BLaER1 (cell line): ENCODE results near the gene UXS1.

Source experiments
- H3K27ac ChIP-seq: shearing (Covaris generic); formaldehyde crosslinking; 2 replicates; pipeline ENCODE4 v1.8.1; 2022
- H3K27me3 ChIP-seq: shearing (Covaris generic); formaldehyde crosslinking; 2 replicates; pipeline ENCODE4 v1.8.1; 2022
- H3K36me3 ChIP-seq: shearing (Covaris generic); formaldehyde crosslinking; 2 replicates; pipeline ENCODE4 v1.8.1; 2022
- H3K4me1 ChIP-seq: shearing (Covaris generic); formaldehyde crosslinking; 2 replicates; pipeline ENCODE4 v1.8.1; 2022
- H3K4me2 ChIP-seq: shearing (Covaris generic); formaldehyde crosslinking; 2 replicates; pipeline ENCODE4 v1.8.1; 2022
- H3K4me3 ChIP-seq: shearing (Covaris generic); formaldehyde crosslinking; 2 replicates; pipeline ENCODE4 v1.8.1; 2022
- H3K9ac ChIP-seq: shearing (Covaris generic); formaldehyde crosslinking; 2 replicates; pipeline ENCODE4 v1.8.1; 2022
- H3K9me3 ChIP-seq: shearing (Covaris generic); formaldehyde crosslinking; 2 replicates; pipeline ENCODE4 v1.8.1; 2022
- H4K20me1 ChIP-seq: shearing (Covaris generic); formaldehyde crosslinking; 2 replicates; pipeline ENCODE4 v1.8.1; 2022
- Cebpa-rat ChIP-seq: shearing (Covaris generic); IDR thresholded peaks from 2 replicates; pipeline ENCODE4 v1.8.1; 2022

Gene UXS1

GRCh38 chr2:106059416-106060065 is 134.6 kb downstream of the UXS1 start:
- Histone ChIP-seq H3K36me3 (no peaks in the 10 kb centered on the region), H3K4me1 (peaks cover 11% of the 10 kb centered on the region; the same call in 1 of the 2 replicates), H3K4me2 (no peak overlapping the region), H4K20me1 (no peaks in the 10 kb centered on the region), H3K9me3 (no peaks in the 10 kb centered on the region), H3K9ac (no peak overlapping the region), H3K27ac (no peak overlapping the region), H3K4me3 (no peak overlapping the region), H3K27me3 (no peaks in the 10 kb centered on the region)
- TF ChIP-seq Cebpa-rat: no peak

GRCh38 chr2:106058469-106059137 is 135.5 kb downstream of the UXS1 start:
- Histone ChIP-seq H3K36me3 (no peaks in the 10 kb centered on the region), H4K20me1 (no peaks in the 10 kb centered on the region), H3K4me3 (no peak overlapping the region), H3K27me3 (no peaks in the 10 kb centered on the region), H3K4me1 (peaks cover 16% of the 10 kb centered on the region), H3K27ac (no peak overlapping the region), H3K9me3 (no peaks in the 10 kb centered on the region), H3K9ac (no peak overlapping the region), H3K4me2 (no peak overlapping the region)
- TF ChIP-seq Cebpa-rat: no peak

DNA sequence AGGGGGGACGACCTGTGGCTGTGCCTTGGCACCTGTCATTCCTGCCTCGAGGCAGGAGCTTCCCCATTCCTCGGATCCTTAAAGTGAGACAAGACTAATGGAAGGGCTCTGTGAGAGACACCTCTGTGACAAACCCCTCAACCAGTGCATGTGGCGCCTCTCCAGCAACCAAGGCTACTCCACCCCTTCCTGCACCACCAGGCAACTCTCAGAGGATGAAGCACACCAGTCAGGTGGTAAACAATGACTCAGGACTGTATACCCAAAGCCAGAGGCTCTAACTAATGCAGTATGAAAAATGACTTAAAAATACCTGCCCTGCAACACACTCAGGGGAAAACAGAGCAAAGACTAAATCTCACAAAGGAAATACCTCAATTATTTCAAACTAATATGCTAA is 136.9 kb downstream of the UXS1 start:
- Histone ChIP-seq H3K4me2 (no peak overlapping the region), H3K9ac (no peak overlapping the region), H3K4me1 (peaks cover 27% of the 10 kb centered on the region), H4K20me1 (no peaks in the 10 kb centered on the region), H3K36me3 (no peaks in the 10 kb centered on the region), H3K27me3 (no peaks in the 10 kb centered on the region), H3K27ac (no peak overlapping the region), H3K4me3 (no peak overlapping the region), H3K9me3 (no peaks in the 10 kb centered on the region)
- TF ChIP-seq Cebpa-rat: no peak

DNA sequence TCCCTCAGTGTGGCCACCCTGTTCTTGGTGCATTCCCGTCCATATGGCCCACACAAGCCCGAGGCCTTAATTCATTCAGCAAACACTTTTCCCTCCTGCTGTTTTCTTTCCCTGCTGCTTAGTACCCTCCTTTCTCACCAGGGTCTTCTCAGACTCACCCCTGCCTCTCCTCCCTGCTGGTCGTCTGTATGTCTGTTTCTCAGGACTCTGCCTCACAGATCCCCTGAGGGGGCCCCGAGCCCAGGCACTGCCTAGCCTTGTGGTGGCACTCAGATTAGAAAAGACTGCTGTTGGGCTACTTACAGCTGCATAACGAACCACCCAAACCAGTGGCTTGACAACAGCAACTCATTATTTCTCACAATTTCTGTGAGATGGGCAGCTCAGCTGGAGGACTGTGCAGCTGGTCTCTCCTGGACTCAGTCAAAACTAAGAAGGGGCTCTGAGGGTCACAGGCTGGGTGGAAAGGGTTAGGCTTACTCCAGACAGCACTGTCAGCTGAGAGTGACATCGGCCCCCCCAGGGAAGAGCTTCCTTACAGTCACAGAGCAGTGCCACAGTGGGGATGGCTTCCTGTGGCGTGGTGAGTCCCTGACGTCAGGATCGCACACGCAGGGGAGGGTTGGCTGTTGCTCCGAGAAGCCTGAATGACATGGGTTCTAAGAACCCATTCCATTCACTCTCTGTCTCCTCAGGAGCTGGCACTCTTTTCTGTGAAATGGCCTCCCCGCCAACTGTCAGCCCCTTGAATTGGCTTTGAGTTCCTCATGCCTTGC is 139.0 kb downstream of the UXS1 start:
- H3K4me3 ChIP-seq: no peak overlapping the region
- H3K9ac ChIP-seq: no peak overlapping the region
- TF ChIP-seq Cebpa-rat: no peak
- H4K20me1 ChIP-seq: no peaks in the 10 kb centered on the region
- H3K36me3 ChIP-seq: no peaks in the 10 kb centered on the region
- H3K4me2 ChIP-seq: peak overlapping the region; percentile 36; the same call in 1 of the 2 replicates
- peaks cover 27% of the 10 kb centered on the region for H3K4me1 ChIP-seq
- no peaks in the 10 kb centered on the region for H3K27me3 ChIP-seq
- peaks cover 10% of the 10 kb centered on the region; the same call in 1 of the 2 replicates for H3K9me3 ChIP-seq
- no peak overlapping the region for H3K27ac ChIP-seq

- no peaks in the 10 kb centered on the region for H3K27me3 ChIP-seq
- no peak overlapping the region for H3K4me2 ChIP-seq
- no peaks in the 10 kb centered on the region for H3K36me3 ChIP-seq
- TF ChIP-seq Cebpa-rat: no peak
- H3K9ac ChIP-seq: no peak overlapping the region
- no peak overlapping the region for H3K27ac ChIP-seq
- H3K9me3 ChIP-seq: peaks cover 10% of the 10 kb centered on the region; the same call in 1 of the 2 replicates
- peaks cover 27% of the 10 kb centered on the region for H3K4me1 ChIP-seq
- H4K20me1 ChIP-seq: no peaks in the 10 kb centered on the region
- no peak overlapping the region for H3K4me3 ChIP-seq
Measured at GRCh38 chr2:106054321-106054720, 139.8 kb downstream of the UXS1 start.

DNA sequence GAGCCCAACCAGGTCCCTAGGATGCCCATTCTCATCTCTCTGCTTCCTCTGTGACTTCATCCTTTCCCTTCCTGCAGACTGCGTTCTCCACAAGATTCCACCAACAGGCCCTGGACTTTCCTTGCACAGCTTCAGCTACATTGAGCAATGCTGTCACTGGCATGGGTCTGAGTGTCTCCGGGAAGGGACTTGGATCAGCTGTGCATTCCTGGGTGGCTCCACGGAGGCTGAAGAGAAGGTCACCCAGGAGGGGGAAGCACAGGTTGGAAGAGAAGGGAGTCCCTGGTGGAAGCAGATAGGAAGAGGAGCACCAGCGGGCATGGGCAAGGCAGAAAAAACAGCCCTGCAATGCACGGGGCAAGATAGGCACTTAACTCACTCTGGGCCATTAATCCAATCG is 140.5 kb downstream of the UXS1 start:
- Histone ChIP-seq H3K9me3 (peaks cover 10% of the 10 kb centered on the region; the same call in 1 of the 2 replicates), H3K27ac (no peak overlapping the region), H3K4me3 (no peak overlapping the region), H3K4me1 (peaks cover 27% of the 10 kb centered on the region), H3K4me2 (peak overlapping the region; percentile 56), H4K20me1 (no peaks in the 10 kb centered on the region), H3K27me3 (no peaks in the 10 kb centered on the region), H3K9ac (no peak overlapping the region), H3K36me3 (no peaks in the 10 kb centered on the region)
- TF ChIP-seq Cebpa-rat: no peak

DNA sequence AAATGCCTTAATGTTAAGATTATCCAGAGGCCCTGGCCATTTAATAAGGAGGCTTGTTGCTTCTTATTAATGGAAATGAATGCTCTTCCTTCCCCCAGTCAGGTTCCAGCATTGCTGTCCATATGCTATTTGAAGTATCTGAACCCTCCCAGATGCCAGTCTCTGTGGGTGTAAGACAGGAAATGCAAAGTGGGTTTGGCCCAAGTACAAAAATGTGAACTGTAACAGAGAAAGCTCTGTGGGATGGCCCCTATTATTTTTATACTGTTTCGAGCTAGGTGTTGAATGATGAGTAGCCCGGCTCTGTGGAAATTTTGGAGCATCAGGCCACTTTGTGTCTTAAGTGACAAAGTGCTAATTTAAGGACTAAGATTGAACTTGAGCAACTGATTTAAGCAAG is 141.0 kb downstream of the UXS1 start:
- no peak for TF ChIP-seq Cebpa-rat
- H3K27ac ChIP-seq: no peak overlapping the region
- H3K4me2 ChIP-seq: peak overlapping the region; percentile 56

DNA sequence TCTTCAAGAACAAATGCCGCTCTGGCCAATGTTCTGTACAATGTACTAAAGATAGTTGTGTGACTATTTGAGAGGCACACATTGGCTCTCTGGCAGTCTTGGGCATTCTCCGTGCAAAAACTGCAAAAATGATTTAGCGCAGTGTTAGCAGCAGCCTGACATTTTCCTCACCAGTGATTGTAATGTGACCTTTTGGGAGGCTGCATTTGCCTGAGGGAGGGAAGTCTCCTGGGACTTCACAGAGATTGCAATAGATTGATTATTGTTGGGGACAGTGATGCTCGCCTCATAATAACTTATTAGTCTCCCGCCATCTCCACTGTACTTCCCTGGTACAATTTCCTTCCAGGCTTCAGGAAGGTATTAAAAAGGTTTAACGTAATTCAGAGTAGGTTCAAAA is 149.2 kb downstream of the UXS1 start:
- H3K27ac ChIP-seq: no peak overlapping the region
- no peaks in the 10 kb centered on the region for H3K9me3 ChIP-seq
- H3K4me2 ChIP-seq: no peak overlapping the region
- no peaks in the 10 kb centered on the region for H3K36me3 ChIP-seq
- no peak overlapping the region for H3K9ac ChIP-seq
- no peak for TF ChIP-seq Cebpa-rat
- no peaks in the 10 kb centered on the region for H3K4me1 ChIP-seq
- H4K20me1 ChIP-seq: no peaks in the 10 kb centered on the region
- H3K27me3 ChIP-seq: no peaks in the 10 kb centered on the region
- H3K4me3 ChIP-seq: no peak overlapping the region

More for the DNA sequence above, 141.0 kb downstream of the UXS1 start:
- Histone ChIP-seq H3K36me3 (no peaks in the 10 kb centered on the region), H3K9ac (no peak overlapping the region), H4K20me1 (no peaks in the 10 kb centered on the region), H3K4me3 (no peak overlapping the region), H3K27me3 (no peaks in the 10 kb centered on the region), H3K4me1 (peaks cover 27% of the 10 kb centered on the region), H3K9me3 (peaks cover 10% of the 10 kb centered on the region; the same call in 1 of the 2 replicates)

- H3K27ac ChIP-seq: no peak overlapping the region
- TF ChIP-seq Cebpa-rat: no peak
- no peaks in the 10 kb centered on the region for H3K27me3 ChIP-seq
- no peak overlapping the region for H3K4me2 ChIP-seq
- H3K9ac ChIP-seq: no peak overlapping the region
- no peaks in the 10 kb centered on the region for H3K9me3 ChIP-seq
- no peaks in the 10 kb centered on the region for H4K20me1 ChIP-seq
- no peak overlapping the region for H3K4me3 ChIP-seq
- H3K4me1 ChIP-seq: no peaks in the 10 kb centered on the region
- no peaks in the 10 kb centered on the region for H3K36me3 ChIP-seq
Measured at GRCh38 chr2:106044021-106044420, 150.1 kb downstream of the UXS1 start.
